NCI-H526 (cell line): Measurements from ENCODE around the gene PDK2.

Source experiments
- DNase-seq, 2 experiments: peaks; one replicate each; lab custom pipeline; 2025; lab: John Stamatoyannopoulos, UW

Gene PDK2

DNA sequence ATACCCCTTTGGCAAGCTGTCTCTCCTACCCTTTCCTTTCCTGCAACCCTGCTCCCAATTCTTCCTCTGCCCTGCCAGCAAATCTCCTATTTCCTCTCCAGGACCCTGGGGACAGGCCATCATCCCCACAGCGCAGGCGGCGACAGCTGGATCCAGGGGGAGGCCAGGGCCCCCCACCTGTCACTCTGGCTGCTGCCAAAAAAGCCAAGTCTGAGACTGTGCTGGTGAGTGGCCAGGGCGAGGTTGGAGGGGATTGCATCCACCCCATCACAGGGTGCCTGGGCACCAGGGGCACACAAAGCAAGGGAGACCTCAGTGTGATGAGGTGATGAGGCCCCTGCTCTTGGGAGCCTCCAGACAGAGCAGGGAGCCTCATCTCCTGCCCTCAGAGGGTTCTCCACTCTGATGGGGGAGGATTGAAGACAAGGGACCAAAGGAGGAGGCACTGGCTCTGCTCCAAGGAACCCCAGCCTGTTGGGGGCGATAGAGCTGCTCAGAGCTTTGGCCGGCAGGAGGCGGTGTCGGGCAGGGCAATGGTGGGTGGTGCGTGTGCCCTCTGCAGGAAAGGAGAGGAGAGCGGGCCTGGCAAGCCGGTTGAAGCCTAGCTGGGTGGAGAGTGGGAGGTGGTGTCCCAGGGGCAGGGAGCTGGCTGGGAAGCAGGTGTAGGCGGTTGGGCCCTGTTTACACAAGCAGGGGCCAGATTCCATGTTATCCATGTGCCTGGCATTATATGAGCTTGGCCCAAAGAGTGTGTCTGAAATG lies 15.6 kb upstream of the PDK2 start:
- peak; percentile 78 to 91 for DNase-seq

- no peak for DNase-seq
Observed at GRCh38 chr17:50080096-50080480, 15.1 kb upstream of the PDK2 start.

GRCh38 chr17:50080827-50081226 lies 14.3 kb upstream of the PDK2 start:
- DNase-seq: no peak

GRCh38 chr17:50081757-50082156 lies 13.4 kb upstream of the PDK2 start:
- DNase-seq: no peak

DNA sequence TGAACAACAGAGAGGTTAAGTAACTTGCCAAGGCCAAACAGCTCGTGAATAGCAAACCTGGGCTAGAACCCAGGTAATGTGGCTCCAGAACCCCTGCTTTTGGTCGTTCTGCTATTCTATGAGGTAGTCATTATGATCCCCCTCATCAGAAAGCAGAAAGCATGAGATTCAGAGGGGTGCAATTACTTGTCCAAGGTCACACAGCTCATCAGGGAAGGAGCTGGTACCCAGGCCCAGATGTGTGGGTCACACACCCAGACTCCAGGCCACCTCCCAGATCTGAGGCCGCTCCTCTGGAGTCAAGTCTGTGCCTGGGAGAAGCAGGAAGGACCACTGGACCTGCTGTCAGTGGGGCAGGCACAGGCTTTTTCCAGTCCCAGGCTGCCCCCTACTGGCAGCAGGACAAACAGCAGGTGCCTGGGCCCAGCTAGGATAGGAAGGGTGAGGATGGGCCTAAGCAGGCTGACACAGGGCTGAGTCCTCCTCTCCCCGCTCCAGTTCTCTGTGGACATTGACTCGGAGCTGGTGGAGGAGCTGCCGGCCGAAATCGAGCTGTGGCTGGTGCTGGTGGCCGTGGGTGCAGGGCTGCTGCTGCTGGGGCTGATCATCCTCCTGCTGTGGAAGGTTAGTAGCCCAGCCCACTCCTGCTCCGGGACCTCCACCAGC lies 7.8 kb upstream of the PDK2 start:
- peak; percentile 54 to 86 for DNase-seq

GRCh38 chr17:50087912-50088405 lies 7.2 kb upstream of the PDK2 start:
- no peak for DNase-seq

DNA sequence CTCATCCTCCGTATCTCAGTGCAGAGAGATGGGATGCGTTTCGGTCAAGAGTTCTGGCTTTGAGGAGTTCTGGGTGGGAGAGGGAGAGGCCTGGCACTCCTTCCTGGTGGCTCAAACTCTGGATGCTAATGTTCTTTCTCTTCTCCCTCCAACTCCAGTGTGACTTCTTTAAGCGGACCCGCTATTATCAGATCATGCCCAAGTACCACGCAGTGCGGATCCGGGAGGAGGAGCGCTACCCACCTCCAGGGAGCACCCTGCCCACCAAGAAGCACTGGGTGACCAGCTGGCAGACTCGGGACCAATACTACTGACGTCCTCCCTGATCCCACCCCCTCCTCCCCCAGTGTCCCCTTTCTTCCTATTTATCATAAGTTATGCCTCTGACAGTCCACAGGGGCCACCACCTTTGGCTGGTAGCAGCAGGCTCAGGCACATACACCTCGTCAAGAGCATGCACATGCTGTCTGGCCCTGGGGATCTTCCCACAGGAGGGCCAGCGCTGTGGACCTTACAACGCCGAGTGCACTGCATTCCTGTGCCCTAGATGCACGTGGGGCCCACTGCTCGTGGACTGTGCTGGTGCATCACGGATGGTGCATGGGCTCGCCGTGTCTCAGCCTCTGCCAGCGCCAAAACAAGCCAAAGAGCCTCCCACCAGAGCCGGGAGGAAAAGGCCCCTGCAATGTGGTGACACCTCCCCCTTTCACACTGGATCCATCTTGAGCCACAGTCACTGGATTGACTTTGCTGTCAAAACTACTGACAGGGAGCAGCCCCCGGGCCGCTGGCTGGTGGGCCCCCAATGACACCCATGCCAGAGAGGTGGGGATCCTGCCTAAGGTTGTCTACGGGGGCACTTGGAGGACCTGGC lies 6.0 kb upstream of the PDK2 start:
- DNase-seq: no peak

GRCh38 chr17:50090071-50090470 lies 5.1 kb upstream of the PDK2 start:
- no peak for DNase-seq

- no peak for DNase-seq
Observed at GRCh38 chr17:50090971-50091917, 3.9 kb upstream of the PDK2 start.

DNA sequence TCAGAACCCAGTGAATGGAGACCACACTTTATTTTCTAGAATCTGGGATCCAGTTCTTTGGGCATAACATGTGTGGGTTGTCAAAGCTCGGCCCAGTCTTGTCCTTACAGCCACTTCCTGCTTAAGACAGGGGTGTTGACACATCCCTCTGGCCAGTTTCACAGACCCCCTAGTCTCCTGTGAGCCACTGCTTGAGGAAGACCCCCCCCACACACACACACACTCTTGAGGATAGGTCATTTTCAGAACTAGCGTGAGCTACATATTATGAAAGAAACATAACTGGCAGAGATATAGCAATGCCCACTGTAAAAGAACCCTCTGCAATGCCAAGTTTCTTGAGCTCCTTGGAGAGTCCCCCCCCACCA lies 3.2 kb upstream of the PDK2 start:
- DNase-seq: no peak

- no peak for DNase-seq
Observed at GRCh38 chr17:50093246-50093645, 1.9 kb upstream of the PDK2 start.

DNA sequence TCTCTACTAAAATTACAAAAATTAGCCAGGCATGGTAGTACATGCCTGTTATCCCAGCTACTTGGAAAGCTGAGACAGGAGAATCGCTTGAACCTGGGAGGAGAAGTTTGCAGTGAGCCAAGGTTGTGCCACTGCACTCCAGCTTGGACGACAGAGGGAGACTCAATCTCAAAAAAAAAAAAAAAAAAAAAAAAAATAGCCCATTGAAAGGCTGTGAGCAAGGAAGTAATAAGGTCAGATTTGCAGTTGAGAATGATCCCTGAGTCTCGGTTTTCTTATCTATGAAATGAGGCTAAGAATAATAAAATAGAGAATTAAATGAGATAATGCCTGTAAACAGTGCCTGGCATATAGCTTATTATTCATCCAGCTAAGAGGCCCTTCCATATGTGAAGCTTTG lies 1.3 kb upstream of the PDK2 start:
- no peak for DNase-seq

DNA sequence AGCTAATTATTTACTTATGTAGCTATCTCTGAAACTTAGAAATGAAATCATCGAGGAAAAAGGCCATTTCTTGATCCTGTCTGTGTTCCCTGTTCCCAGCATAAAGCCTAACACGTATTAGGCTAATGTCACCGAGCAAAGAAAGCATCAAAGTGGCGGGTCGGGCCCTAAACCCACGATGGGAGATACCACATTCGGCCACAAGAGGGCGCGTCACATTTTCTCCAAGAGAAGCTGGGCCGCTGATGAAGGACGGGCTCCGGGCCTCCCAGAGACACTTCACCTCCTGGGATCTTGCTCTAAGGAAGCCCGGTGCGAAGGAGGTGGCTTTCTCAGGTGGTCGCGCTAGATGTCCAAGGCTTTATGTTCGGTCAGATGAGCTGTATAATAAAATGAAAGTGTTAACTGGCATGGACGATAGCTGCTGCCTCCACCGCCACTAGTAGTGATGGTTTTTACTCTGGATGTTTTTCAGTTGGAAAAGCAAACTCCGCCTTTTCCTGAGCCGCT lies 853 bp upstream of the PDK2 start:
- peak; percentile 74 to 96 for DNase-seq

- peak in 1 of 2 experiments; percentile 36 for DNase-seq
Observed at GRCh38 chr17:50095626-50096037, 481 bp downstream of the PDK2 start.

GRCh38 chr17:50096092-50096491 lies 941 bp downstream of the PDK2 start:
- DNase-seq: no peak

- DNase-seq: no peak
Observed at GRCh38 chr17:50096758-50097157, 1.6 kb downstream of the PDK2 start.

GRCh38 chr17:50097455-50097854 lies 2.3 kb downstream of the PDK2 start:
- DNase-seq: no peak

GRCh38 chr17:50097926-50098325 lies 2.8 kb downstream of the PDK2 start:
- DNase-seq: no peak

DNA sequence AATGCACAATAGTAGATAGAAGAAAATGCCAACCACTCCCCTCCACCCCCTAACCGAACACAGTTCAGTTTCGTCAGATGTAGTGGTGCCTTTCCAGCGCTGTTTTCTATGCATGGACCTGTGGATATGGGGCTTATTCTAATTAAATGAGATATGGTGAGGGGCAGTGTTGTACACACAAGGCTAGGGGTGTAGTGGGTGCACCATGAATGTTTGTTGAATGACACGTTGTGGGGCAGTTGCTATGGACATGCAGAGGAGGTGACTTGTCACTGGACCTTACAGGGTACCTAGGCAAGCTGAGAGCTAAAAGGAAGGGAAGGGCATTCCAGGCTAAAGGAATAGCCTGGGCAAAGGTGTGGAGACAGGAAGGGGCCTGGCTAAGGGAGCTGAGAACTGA lies 3.4 kb downstream of the PDK2 start:
- DNase-seq: no peak

DNA sequence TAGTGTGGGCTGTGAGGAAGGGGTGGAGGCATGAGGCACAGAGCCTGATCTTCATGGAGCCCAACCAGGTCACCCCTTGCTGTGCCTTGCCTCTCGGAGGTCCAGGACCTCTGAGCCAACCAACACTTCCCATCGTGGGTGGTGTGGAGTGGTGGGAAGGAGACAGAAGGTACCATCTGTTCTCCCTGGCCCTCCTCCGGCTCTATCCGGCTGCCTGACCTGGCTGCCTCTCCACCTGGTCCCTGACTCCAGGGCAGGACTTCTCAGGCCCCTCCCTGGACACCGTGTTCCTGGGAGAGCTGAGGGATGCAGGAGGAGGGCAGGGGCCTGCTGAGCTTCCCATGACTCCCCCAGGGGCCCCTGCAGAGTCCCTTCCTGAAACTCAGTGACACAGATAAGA lies 3.9 kb downstream of the PDK2 start:
- DNase-seq: no peak

- no peak for DNase-seq
Observed at GRCh38 chr17:50100480-50100883, 5.3 kb downstream of the PDK2 start.
